IPS-NIHi11 (cell line): Measurements from ENCODE around the gene GSK3B.
"Not testable (repeated sequence)": the region's sequence is repeated elsewhere in the genome, so short reads cannot be mapped to it uniquely, and the experiment has no call there.

Experiments
- DNase-seq: peaks from one replicate; pipeline ENCODE4 v3.0.0; 2012; ENCODE audit warnings: mixed read lengths, low spot score

GSK3B gene

GRCh38 chr3:120005741-120006140 lies 88.5 kb downstream of the GSK3B start:
- DNase-seq: not testable (repeated sequence)

- peak; percentile 63 for DNase-seq
Observed at GRCh38 chr3:120004008-120004498, 90.2 kb downstream of the GSK3B start.

- no peak for DNase-seq
Observed at GRCh38 chr3:119998166-119998565, 96.1 kb downstream of the GSK3B start.

GRCh38 chr3:119990888-119991287 lies 103.4 kb downstream of the GSK3B start:
- no peak for DNase-seq

GRCh38 chr3:119989981-119990655 lies 104.1 kb downstream of the GSK3B start:
- no peak for DNase-seq

GRCh38 chr3:119986812-119987211 lies 107.4 kb downstream of the GSK3B start:
- DNase-seq: not testable (repeated sequence)

- DNase-seq: no peak
Observed at GRCh38 chr3:119981386-119981785, 112.9 kb downstream of the GSK3B start.

GRCh38 chr3:119978554-119979208 lies 115.6 kb downstream of the GSK3B start:
- DNase-seq: no peak

- peak; percentile 14 for DNase-seq
Observed at GRCh38 chr3:119977353-119977752, 116.9 kb downstream of the GSK3B start.

GRCh38 chr3:119976214-119976613 lies 118.0 kb downstream of the GSK3B start:
- DNase-seq: no peak

- DNase-seq: no peak
Observed at GRCh38 chr3:119974656-119975055, 119.6 kb downstream of the GSK3B start.

GRCh38 chr3:119973018-119973646 lies 121.1 kb downstream of the GSK3B start:
- no peak for DNase-seq

GRCh38 chr3:119969759-119970158 lies 124.5 kb downstream of the GSK3B start:
- no peak for DNase-seq

- DNase-seq: no peak
Observed at GRCh38 chr3:119967353-119968006, 126.8 kb downstream of the GSK3B start.

- DNase-seq: no peak
Observed at GRCh38 chr3:119965692-119966091, 128.6 kb downstream of the GSK3B start.

- DNase-seq: no peak
Observed at GRCh38 chr3:119964294-119964693, 130.0 kb downstream of the GSK3B start.

GRCh38 chr3:119955972-119956371 lies 138.3 kb downstream of the GSK3B start:
- no peak for DNase-seq

GRCh38 chr3:119950666-119951325 lies 143.5 kb downstream of the GSK3B start:
- DNase-seq: no peak

- DNase-seq: no peak
Observed at GRCh38 chr3:119945291-119945690, 149.0 kb downstream of the GSK3B start.

- no peak for DNase-seq
Observed at GRCh38 chr3:119944091-119944490, 150.2 kb downstream of the GSK3B start.

GRCh38 chr3:119939077-119939476 lies 155.2 kb downstream of the GSK3B start:
- no peak for DNase-seq

- no peak for DNase-seq
Observed at GRCh38 chr3:119937229-119937628, 157.0 kb downstream of the GSK3B start.
